Nephron (organoid): Measurements from ENCODE around the gene NACC1.

ENCODE experiments used
- H3K27ac Mint-ChIP-seq, 3 experiments: 2 replicates each; pipeline ENCODE4 v1.8.0; 2020; ENCODE audit warnings: mixed read lengths in 3 of 3, mild to moderate bottlenecking in 2 of 3, moderate library complexity in 1 of 3
- H3K27me3 Mint-ChIP-seq: 2 replicates; pipeline ENCODE4 v1.8.0; 2021; ENCODE audit warnings: low read depth, mild to moderate bottlenecking, moderate library complexity, mixed read lengths
- H3K36me3 Mint-ChIP-seq: 2 replicates; pipeline ENCODE4 v1.8.0; 2020; ENCODE audit warnings: low read depth, mixed read lengths
- H3K4me1 Mint-ChIP-seq: 2 replicates; pipeline ENCODE4 v1.8.0; 2020; ENCODE audit warnings: mixed read lengths
- H3K4me3 Mint-ChIP-seq, 3 experiments: 2 replicates each; pipeline ENCODE4 v1.8.0; 2020; ENCODE audit warnings: mild to moderate bottlenecking in 3 of 3, mixed read lengths in 3 of 3, moderate library complexity in 2 of 3
- H3K9me3 Mint-ChIP-seq: 2 replicates; pipeline ENCODE4 v1.8.0; 2020; ENCODE audit warnings: mixed read lengths
- CTCF ChIP-seq, 3 experiments: fragments of 200-600 bp; sonication (generic); IDR thresholded peaks; one replicate each; pipeline ENCODE4 v1.5.0; 2021; ENCODE audit warnings: antibody characterized with exemption in 3 of 3; ENCODE audit not compliant: unreplicated experiment in 3 of 3

NACC1 gene

DNA sequence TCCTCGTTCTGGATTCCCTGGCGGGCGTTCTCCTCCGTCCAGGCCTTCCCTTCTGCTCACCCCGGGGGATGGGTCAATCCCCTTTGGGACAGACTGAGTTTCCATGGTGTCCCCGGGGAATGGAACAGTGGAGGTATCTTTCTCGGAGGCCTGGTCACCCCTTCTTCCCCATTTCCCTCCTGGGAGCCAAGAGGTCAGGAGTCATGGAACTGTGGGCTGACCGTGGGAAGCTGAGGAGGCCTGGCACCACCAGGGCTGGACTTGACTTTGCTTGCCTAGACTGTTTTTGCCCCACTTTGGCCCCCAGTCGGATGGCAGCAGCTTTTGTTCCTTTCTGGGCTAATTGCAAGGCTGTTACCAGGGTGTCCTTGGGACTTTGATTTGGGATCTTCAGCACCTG lies 2.0 kb downstream of the NACC1 start:
- H3K36me3 Mint-ChIP-seq, result peaks cover 5% of the 10 kb centered on the region
- no peaks in the 10 kb centered on the region for H3K9me3 Mint-ChIP-seq
- H3K4me3 Mint-ChIP-seq, result peak overlapping the region; percentile 90 to 95 (median 94)
- H3K4me1 Mint-ChIP-seq, result peaks cover 35% of the 10 kb centered on the region
- peaks cover 4% of the 10 kb centered on the region for H3K27me3 Mint-ChIP-seq
- no peak for TF ChIP-seq CTCF (IDR thresholded peaks at IDR 0.05; ENCODE audit: unreplicated experiment in 3 of 3)
- peak overlapping the region in 2 of 3 experiments; percentile 39 to 55 for H3K27ac Mint-ChIP-seq

GRCh38 chr19:13120817-13121216 lies 2.8 kb downstream of the NACC1 start:
- Mint-ChIP-seq H3K9me3 (no peaks in the 10 kb centered on the region), H3K36me3 (peaks cover 5% of the 10 kb centered on the region), H3K27ac (peak overlapping the region in 2 of 3 experiments; percentile 31 to 55), H3K4me3 (peak overlapping the region; percentile 76 to 95 (median 94)), H3K27me3 (peaks cover 4% of the 10 kb centered on the region), H3K4me1 (peaks cover 31% of the 10 kb centered on the region)
- TF ChIP-seq CTCF (IDR thresholded peaks at IDR 0.05; ENCODE audit: unreplicated experiment in 3 of 3), result no peak

- TF ChIP-seq CTCF (IDR thresholded peaks at IDR 0.05; ENCODE audit: unreplicated experiment in 3 of 3), result no peak
- H3K27ac Mint-ChIP-seq, result peak overlapping the region in 2 of 3 experiments; percentile 31 to 72
- peaks cover 4% of the 10 kb centered on the region for H3K27me3 Mint-ChIP-seq
- H3K9me3 Mint-ChIP-seq, result no peaks in the 10 kb centered on the region
- H3K4me3 Mint-ChIP-seq, result peak overlapping the region; percentile 76 to 95 (median 94)
- H3K36me3 Mint-ChIP-seq, result peaks cover 5% of the 10 kb centered on the region
- H3K4me1 Mint-ChIP-seq, result peaks cover 26% of the 10 kb centered on the region
Measured at GRCh38 chr19:13121551-13122274, 3.6 kb downstream of the NACC1 start.

DNA sequence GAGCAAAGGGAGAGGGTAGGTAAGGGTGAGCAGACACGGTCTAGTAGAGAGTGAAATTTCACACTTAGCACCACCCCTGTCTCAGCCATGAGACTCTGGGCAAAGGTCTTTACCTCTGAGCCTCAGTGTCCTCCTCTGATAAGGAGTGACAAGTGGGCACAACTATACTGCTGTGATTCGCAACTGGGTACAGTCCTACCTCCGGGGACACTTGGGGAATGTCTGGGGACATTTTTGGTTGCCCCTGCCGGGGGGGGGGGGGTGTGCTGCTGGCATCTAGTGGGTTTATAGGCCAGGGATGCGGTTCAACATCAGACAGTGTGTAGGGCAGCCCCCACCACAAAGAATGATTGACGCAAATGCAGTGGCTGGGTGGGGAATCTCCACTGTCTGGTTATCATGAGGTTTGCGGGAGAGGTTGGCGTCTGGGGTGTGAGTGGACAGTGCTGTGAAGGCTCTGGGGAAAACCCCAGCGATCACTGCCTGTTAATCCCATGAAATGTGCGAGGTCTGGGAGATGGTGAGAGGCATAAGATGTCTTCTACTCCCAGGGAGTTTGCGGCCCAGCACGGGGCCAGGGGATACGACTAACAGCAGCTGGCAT lies 4.3 kb downstream of the NACC1 start:
- no peak for TF ChIP-seq CTCF (IDR thresholded peaks at IDR 0.05; ENCODE audit: unreplicated experiment in 3 of 3)
- Mint-ChIP-seq H3K4me1 (peaks cover 22% of the 10 kb centered on the region), H3K27ac (peak overlapping the region in 2 of 3 experiments; percentile 31 to 72), H3K36me3 (peaks cover 5% of the 10 kb centered on the region), H3K27me3 (peaks cover 4% of the 10 kb centered on the region), H3K4me3 (peak overlapping the region; percentile 56 to 76 (median 63)), H3K9me3 (no peaks in the 10 kb centered on the region)

DNA sequence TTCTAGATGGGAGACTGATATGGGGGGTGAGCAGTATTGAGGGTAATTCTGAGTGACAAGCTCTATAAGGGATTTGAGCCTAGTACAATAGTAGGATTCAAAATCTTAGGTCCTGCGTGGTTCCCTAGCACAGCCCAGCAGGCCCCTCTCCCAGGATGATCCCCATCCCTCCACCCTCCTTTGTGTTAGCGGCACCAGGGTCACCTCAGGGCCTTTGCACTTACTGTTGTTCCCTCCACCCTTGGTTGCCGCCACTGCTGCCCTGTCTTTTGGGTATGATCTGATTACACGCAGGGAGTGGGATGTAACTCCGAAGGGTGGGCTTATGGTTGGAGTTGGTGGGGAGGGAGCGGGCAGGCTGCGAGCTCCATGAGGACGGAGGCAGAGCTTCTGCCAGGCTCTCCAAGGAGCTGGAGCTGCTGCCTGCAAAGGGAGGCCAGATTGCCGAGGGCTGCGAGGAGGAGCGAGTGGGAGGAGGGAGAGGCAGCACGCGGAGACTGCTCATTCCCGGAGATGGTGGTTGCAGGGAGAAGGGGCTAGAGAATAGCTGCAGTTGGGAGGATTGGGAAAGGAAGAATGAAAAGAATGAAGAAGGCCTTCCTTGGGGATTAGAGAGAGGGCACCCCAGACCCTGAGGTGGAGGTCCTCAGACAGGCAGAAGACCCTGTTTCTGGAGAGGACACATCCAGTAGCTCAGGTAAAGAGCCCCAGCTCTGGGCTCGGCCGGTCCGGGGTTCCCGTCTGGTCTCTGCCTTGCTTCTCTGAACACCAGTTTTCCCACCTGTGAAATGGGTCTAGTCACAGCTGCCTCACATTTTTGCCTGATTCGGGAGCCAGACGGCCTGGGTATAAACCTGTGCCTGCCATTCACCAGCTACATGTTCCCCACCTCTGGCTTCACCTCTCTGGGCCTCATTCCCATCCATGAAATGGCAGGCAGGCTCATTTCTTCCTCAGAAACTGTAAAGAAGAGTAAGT lies 5.2 kb downstream of the NACC1 start:
- peaks cover 18% of the 10 kb centered on the region for H3K4me1 Mint-ChIP-seq
- peaks cover 4% of the 10 kb centered on the region for H3K27me3 Mint-ChIP-seq
- peaks cover 5% of the 10 kb centered on the region for H3K36me3 Mint-ChIP-seq
- H3K9me3 Mint-ChIP-seq, result no peaks in the 10 kb centered on the region
- H3K4me3 Mint-ChIP-seq, result peak overlapping the region in 1 of 3 experiments; percentile 73
- H3K27ac Mint-ChIP-seq, result peak overlapping the region in 2 of 3 experiments; percentile 31 to 39
- no peak for TF ChIP-seq CTCF (IDR thresholded peaks at IDR 0.05; ENCODE audit: unreplicated experiment in 3 of 3)
